Measurements from ENCODE around the gene KCNJ10.

The KCNJ10 gene

DNA sequence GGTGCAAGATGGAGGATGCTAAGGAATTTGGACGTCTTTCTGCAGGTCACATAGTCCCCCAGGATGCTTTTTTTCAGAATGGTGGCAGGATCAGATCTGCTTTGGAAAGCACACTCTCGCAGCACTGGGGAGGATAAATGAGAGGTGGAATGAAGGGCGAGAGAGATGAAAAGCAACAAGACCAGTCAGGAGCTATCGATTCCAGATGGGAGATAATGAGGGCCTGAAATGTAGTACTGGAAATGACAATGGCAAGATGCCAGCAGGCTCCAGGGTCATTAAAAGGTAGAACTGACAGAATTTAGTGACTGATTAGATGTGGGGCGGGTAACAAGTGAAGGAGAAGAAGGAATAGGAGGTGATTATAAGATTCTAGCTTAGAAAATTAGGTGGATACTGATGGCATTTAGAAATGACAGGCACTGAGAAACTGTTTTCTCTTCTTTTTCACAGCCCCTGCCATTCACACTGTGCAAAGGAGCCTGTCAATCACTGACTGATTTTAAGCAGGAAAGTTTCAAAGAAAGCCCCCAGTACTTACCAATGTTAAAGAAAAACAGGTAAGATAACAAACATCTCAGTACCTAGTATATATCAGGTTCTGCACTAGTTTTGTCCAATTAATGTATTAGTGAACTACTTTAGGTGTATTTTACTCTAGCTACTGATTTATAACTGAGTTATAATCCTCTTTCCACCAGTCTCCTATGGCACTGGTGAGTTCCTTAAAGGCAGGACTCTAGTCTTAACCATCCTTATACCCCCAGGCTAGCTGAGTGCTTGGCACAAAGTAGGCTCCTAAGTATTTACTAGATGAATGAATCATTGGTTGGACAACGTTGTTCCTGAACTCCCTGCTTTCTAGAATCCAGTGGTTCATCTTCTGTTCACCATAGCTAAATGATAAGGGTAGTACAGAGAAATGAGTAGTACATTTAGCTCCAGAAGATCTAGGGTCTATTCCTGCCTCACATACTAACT, 47.3 kb downstream of the KCNJ10 start:
- no peak for DNase-seq

DNA sequence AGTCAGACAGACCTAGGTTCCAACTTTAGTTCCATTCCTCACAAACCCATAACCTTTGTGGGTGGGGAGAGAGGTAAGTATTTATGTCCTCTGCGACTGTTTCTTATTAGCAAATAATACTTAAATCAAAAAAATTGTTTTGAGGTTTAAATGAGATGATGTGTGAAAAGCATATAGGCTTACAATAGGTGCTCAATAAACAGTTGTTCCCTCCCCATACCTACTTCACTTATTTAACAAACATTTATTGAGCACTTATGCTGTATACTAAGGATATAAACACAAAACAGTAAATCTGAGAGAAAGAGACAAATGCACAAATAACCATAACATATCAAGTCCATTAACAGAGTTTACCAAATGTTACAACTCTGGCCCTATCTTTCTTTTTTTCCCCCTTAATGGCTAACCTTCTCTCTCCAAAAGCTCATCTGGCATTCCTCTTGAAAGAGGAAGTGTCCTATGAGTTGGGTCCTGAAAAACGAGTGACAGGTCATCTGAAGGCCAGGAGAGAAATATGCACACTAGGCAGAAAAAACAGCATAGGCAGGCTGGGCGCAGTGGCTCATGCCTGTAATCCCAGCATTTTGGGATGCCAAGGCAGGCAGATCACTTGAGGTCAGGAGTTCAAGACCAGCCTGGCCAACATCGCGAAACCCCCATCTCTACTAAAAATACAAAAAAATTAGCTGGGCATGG, 48.4 kb downstream of the KCNJ10 start:
- DNase-seq: no peak

DNA sequence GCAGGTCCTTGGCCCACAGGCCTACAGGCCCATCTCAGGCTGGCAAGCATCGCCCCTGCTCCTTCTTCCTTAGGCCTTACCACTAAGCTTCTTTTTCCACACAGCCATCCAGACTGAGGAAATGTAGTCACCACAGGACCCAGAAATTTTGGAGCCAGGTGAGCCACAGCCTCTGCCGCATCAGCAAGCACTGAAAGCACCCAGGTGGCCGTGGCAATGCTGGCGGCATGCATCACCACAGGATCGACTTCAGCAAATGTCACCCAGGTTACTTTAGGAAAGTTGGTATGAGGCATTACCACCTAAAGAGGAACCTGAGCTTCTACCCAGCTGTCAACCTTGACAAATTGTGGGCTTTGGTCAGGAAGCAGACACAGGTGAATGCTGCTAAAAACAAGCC, 49.8 kb downstream of the KCNJ10 start:
- no peak for DNase-seq

DNA sequence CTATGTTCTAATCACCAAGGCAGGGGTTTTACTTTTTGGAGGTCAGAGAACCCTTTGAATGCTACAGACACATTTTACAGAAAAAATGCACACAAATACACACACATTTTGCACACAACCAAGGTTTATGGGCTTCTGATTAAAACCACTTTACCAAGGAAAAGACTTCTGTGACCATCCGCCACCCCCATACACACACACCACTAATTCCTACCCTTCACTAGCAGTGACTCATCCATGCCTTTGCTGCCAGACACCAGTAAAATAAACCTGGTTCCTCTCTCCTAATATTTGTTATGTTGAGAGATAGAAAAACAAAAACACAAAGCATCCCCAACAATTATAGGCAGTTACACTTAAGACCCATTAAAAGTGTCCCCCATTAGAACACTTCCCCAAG, 51.1 kb downstream of the KCNJ10 start:
- DNase-seq: peak in 1 of 2 donors; percentile 34

DNA sequence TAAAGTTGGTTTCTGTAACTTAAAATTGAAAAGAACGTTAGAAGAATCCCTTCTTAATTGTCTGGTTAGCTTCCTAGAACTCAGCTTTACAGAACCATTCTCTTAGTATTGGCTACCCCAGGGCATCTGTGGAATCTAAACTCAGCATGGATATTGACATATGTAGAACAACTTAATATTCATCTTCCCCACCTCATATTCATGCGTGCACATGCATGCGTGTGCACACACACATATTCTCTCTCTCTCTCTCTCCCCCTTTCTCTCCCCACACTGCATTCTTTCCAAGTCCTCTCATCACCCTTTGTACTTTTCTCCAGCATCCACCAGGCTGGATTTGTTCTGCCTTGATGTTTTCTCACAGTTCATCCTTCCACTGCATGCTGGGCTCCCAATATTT, 51.6 kb downstream of the KCNJ10 start:
- DNase-seq: no peak

DNA sequence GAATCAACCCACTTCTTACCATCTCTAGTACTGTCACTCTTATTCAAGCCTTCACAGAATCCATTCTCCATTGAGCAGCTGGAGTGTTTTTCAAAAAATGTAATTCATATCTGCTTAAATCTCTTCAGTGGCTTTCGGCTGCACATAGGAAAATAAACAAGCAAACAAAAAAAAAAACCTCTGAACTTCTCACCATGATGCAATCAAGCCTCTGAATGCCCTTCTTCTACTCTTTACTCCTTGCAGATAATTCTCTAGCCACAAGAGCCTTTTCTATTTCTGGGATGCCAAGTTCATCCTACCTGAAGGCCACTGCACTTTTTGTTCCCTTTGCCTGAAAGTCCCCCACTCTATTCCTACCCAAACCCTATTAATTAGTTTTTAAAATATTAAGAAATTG, 52.4 kb downstream of the KCNJ10 start:
- no peak for DNase-seq

DNA sequence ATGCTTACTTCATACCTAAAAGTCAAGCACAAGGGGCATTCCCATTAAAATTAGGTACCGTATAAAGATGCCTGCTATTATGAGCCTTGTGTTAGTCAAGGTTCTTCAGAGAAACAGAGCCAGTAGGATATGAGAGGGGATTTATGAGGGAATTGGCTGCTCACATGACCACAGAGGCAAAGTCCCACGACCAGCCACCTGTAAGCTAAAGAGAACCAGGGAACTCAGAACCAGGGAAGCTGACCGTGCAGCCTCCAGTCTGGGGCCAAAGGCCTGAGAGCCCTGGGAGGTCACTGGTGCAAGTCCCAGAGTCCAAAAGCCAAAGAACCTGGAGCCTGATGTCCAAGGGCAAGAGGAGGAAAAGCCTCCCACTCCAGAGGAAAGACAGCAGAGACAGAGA, 58.2 kb downstream of the KCNJ10 start:
- no peak for DNase-seq

DNA sequence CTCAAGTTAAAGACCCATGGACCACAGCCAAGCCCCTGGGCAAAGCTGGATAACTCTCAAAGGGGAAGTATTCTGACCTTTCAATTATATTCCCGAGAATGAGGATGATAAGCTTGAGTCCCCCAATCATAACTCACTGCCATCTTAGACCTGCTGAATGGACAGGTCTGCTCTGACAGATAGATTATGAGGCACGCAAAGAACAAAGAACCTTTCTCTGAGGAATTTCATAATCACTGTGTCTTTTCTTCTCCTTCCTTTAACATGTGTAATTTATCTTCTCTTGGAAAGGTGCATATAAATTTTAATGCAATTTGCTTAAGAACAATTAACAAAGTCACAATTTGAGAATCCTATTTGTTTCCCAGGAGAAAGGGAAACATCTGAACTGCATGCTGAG, 60.2 kb downstream of the KCNJ10 start:
- DNase-seq: no peak

DNA sequence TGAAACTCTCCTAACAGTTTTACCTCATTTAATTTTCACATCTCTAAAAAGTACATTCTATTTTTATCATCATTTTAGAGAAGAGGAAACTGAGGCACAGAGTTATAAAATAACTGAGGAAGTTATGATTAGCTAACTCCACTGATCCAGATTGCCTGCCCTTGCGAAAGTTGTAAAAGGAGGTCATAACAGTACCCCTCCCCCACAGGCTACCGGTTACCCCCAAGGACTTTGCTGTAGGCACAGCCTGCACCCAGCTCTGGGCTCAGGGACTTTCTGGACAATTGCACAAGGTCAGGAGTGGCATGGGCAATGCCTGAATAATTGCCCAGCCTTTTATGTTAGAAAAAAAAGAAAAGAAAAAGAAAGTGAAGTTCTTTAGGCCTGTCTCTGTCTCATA, 60.9 kb downstream of the KCNJ10 start:
- DNase-seq: peak in 1 of 2 donors; percentile 71

DNA sequence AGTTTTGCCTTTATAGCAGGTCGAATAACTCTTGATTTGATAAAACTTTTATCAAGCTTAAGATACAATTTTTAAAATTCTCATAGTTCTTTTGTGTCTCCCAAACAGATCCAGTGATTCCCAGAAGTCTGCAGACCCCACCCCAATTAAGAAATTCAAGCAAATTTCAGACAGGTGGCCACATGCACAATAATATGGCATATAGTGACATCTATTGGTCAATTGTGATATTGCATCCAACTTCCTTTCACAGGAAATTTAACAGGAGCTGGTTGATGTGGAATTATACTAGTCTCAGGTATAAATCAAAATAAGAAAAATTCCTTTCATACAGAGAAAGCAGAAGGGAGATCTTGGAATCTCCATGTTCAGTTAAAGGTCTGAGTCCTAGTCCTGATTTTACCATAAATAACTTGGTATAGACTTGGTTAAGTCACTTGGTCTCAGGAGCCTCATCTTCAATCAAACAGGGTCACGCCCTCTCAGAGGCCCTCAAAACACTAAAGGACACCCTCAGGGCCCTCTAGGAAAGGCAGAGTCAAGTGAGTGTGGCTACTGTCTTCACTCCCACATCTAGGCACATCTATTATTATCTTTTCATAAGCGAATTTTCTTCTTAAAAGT, 62.3 kb downstream of the KCNJ10 start:
- DNase-seq: peak; percentile 11 to 52

DNA sequence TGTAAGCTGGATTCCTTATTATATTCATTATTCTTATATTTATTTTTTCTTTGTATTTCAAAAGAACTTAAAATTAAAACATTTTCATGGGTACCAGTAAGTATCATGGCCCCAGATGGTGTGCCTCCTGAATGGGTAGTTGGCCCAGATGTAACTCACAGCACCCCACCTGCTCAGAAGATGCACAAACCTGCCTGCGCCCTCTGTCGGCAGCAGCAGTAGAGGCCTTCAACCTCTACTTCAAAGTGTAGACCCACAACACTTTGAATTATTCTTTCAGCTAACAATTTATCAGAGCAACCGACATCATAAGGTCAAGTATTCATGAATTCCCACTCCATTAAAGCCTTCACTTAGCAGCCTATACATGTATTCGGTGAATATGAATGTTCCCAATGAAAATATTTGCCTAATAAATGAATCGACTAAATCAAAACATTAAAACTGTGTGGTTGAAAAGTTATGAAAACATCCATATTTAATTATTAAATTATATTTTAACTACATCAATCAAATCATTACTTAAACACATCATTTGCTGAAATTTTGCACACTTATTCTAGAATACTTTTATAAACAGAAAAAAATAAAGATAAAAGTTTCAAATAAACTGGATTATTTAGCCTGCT, 63.5 kb downstream of the KCNJ10 start:
- DNase-seq: peak; percentile 58 to 74

DNA sequence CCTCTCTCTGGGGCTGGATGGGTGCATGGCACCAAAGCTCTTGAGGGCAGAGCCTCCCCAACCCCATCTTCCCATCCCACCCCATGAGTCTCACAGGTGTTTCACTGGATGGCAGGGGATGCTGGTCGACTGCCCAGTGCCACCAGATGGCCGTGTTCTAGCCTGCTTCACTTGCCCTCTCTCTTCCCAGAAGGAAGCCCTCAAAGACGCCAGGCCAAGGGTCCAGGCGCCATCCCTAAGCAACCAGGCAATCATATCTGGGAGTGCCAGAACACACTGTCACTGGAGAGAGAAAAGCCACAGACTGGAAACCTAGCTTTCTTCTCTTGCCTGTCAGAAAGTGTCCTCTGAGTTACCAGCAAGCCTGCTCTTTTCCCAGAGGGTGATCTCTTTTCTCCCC, 64.9 kb downstream of the KCNJ10 start:
- DNase-seq: no peak

DNA sequence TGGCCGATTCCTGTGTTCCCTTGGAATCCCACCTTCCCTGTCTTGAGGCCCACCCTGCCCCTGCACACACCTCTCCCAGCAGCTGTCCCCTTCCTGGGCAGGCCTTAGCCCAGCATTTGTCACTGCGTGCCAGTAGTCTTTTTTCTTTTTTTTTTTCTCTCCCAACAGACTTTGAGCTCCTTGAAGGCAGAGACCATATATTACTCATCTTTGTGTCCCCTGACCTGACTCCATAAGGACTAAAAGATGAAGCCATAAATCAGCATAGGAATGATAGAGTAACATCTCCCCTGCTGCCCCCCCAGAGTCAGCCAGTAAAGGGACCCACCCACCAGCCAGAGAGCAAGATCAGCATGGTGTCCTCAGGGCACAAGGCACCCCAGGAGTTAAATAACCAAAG, 65.5 kb downstream of the KCNJ10 start:
- DNase-seq: no peak

DNA sequence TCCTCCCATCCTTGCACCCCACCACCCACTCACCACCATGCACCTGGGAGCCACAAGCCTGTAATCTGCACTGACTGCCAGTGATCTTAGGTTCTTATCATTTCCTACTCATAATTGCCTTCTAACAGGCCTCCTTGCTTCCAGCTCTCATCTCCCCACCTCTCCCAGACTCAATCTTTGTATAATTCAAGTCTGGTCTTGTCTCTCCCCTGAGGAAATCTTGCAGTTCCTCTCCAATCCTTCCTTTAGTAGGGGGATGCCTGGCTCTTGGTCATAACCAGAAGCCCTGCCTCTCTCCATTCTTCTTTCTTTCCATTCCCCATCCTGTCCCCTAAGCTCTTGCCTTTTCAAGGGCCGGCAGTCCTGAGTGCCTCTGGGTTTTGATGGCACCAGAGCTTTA, 66.0 kb downstream of the KCNJ10 start:
- DNase-seq: no peak

DNA sequence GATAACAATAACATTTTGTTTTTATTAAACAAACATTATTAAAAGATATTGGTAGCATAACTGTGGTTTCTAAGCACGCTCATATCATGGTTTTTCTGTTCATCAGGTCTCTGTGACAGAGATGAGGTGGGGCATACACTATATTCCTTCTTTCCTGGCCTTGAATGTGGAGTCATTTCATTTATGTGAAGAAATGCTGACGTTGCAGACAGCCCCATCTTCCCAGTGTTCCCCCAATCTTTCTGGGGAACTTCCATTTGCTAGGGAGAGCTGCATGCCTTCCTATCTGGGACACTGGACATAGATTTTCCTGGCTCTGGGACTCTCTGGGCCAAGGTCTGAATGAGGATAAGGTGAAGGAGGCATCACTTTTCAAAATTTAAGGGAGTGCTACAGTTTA, 68.5 kb downstream of the KCNJ10 start:
- no peak for DNase-seq

DNA sequence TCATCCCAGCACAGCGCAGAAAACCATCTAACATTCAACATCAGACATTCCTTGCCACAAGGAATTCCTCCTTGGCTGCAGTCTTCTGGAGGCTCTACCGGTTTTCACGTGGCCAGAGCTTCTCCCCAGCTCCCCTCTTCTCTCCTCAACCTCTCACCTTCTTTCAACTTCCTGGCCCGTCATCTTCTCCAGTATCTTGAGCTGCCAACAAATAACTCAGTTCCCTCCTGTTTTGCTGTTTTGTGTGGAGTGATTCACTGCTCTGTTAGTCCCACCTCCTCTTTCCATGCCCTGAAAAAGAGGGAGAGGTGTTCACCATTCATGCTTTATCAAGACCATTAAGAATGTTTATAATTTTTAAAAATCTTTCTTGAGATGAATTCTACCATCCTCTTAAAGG, 70.8 kb downstream of the KCNJ10 start:
- no peak for DNase-seq

DNA sequence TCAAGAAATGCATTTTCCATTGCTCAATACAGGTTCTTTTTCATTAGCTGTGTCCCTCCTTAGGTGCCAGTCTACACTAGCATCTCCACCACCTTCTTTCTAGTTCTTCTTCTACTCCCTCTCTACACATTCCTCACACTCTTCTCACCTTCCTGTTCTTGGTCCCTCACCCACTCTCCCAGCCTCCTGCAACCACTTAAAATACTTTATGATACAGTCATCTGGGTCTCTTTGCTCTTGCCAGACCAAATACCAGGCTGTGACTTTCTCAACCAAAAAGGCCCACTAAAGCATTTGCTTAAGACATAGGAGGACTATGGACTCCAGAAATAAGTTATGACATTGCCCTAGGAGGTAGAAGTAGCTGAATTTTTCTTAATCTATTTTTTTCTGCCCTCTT, 73.3 kb downstream of the KCNJ10 start:
- DNase-seq: no peak

DNA sequence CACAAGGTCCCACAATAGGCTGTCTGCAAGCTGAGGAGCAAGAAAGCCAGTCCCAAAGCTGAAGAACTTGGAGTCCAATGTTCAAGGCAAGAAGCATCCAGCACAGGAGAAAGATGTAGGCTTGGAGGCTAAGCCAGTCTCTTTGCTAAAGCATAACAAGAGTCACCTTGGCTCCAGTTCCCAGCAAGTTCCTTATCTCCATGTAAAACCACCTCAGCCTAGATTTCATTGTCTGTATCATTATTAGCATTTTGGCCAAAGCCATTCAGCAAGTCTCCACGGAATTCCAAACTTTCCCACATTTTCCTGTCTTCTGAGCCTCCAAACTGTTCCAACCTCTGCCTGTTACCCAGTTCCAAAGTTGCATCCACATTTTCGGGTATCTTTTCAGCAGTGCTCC, 75.1 kb downstream of the KCNJ10 start:
- no peak for DNase-seq

DNA sequence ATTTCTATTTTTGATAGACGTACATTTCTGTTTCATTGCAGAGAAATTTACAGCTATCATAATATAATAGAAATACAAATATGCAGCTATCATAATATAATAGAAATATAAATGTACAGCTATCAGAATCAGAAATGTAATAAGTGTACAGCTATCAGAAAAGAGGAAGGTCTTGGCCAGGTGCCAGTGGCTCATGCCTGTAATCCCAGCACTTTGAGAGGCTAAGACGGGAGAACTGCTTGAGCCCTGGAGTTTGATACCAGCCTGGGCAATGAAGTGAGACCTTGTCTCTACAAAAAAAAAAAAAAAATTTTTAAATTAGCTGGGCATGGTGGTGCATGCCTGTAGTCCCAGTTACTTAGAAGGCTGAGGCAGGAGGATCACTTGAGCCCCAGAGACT, 76.0 kb downstream of the KCNJ10 start:
- no peak for DNase-seq

DNA sequence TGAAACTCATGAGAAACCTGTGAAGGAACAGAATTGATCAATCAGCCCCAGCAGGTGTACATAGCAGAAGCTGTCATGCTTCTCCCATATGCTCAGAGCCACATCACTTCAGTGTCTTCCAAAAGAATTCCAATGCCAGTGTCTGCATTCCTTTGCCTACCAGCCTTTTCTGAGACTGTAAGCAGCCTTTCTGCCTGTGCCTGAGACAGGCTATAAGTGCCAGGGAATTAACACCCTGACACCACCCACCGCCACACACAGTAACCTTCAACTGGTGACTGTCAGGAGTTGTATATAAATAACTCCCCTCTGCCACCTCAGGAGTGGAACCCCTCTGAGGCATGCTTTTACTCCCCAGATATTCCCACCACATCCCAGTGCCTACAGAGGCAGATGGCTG, 77.8 kb downstream of the KCNJ10 start:
- DNase-seq: no peak

DNA sequence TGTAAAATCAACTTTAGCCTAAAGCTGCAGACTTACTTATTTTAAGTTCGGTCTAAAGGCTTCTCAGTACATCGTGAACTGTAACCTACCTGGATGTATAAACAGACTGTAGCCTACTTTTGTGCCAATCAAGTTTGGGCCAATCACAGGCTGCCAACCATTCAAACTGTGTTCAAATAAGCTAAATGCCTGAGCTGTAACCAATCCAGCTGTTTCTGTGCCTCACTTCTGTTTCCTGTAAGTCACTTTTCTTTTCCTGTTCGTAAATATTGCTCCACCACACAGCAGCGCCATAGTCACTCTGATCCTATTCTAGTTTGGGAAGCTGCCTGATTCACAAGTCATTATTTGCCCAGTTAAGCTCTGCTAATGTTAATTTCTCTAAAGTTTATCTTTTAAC, 78.4 kb downstream of the KCNJ10 start:
- DNase-seq: peak; percentile 41 to 57

DNA sequence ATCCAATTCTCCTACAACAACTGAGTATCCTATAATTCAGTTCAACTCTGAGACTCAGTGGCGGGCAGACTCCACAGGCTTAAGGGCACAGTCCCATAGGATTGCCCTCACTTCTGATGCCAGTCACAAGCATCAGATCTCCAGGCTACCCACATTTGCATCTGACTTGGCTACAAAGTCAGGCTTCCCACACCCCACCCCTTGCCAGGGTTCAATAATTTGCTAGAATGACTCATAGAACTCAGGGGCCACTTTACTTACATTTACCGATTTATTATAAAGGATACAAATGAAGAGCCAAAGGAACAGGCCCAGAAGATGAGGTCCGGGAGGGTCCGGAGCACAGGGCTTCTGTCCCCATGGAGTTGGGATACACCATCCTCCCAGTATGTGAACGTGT, 80.0 kb downstream of the KCNJ10 start:
- DNase-seq: no peak

DNA sequence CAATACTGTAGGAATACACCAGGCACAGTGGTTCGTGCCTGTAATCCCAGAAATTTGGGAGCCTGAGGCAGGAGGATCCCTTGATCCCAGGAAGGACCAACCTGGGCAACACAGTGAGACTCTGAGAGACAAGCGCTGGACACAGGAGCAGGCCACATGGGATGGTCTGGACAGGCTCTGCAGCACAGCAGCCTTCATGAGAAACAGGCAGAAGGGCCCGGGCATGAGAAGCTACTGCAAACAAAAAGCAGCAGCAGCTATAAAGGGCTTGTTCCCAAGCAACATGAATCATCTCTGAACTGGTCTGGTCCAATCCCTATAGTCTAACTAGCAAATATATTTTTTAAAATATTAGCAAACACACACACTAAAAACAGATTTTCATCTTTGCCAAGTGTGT, 80.4 kb downstream of the KCNJ10 start:
- no peak for DNase-seq

Data from inflammatory macrophage (primary cell).